ENCODE data around the gene GOLT1B. TPM values are rescaled to one million over a fixed set of nuclear protein-coding genes. Genes with fewer than 3 reads are reported as not detected.

Gene GOLT1B
- total RNA-seq, 2 experiments from 2014 or later: 31.6 to 35.9 TPM

- intact Hi-C loops (cut with micrococcal nuclease): no loop called here
- TF ChIP-seq, protein P1, sequence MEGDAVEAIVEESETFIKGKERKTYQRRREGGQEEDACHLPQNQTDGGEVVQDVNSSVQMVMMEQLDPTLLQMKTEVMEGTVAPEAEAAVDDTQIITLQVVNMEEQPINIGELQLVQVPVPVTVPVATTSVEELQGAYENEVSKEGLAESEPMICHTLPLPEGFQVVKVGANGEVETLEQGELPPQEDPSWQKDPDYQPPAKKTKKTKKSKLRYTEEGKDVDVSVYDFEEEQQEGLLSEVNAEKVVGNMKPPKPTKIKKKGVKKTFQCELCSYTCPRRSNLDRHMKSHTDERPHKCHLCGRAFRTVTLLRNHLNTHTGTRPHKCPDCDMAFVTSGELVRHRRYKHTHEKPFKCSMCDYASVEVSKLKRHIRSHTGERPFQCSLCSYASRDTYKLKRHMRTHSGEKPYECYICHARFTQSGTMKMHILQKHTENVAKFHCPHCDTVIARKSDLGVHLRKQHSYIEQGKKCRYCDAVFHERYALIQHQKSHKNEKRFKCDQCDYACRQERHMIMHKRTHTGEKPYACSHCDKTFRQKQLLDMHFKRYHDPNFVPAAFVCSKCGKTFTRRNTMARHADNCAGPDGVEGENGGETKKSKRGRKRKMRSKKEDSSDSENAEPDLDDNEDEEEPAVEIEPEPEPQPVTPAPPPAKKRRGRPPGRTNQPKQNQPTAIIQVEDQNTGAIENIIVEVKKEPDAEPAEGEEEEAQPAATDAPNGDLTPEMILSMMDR (IDR thresholded peaks at IDR 0.05): no peak
- DNase-seq (no peak), ATAC-seq (no peak)
- H3K27ac Mint-ChIP-seq: no peak overlapping the region
- peaks cover 3% of the 10 kb centered on the region for H3K27me3 Mint-ChIP-seq
- no peaks in the 10 kb centered on the region for H3K9me3 Mint-ChIP-seq
- H3K4me1 Mint-ChIP-seq (ENCODE audit: low read depth): no peaks in the 10 kb centered on the region
- ChIA-PET POLR2A (interaction anchor here (0.6 kb wide), 2 partner anchors 91 to 457 kb away, joined by 3 to 4 read pairs; no protein-coding TSS in a partner anchor), CTCF (no interaction called here)
- H3K36me3 Mint-ChIP-seq (ENCODE audit: low read depth): no peaks in the 10 kb centered on the region
- no peak overlapping the region for H3K4me3 Mint-ChIP-seq
These were observed 40.2 kb downstream of the GOLT1B start for GRCh38 chr12:21541773-21542172.

GRCh38 chr12:21542403-21542802 is 40.8 kb downstream of the GOLT1B start:
- no peaks in the 10 kb centered on the region for H3K9me3 Mint-ChIP-seq
- no peak for ATAC-seq
- DNase-seq: no peak
- intact Hi-C loops (cut with micrococcal nuclease): no loop called here
- H3K36me3 Mint-ChIP-seq (ENCODE audit: low read depth): no peaks in the 10 kb centered on the region
- ChIA-PET CTCF (interaction anchor here (0.7 kb wide), 1 partner anchor 33 kb away, joined by 3 read pairs; no protein-coding TSS in a partner anchor), POLR2A (no interaction called here)
- TF ChIP-seq, protein P1 (IDR thresholded peaks at IDR 0.05): no peak
- no peak overlapping the region for H3K27ac Mint-ChIP-seq
- H3K4me1 Mint-ChIP-seq (ENCODE audit: low read depth): peaks cover 2% of the 10 kb centered on the region
- no peak overlapping the region for H3K4me3 Mint-ChIP-seq
- peaks cover 3% of the 10 kb centered on the region for H3K27me3 Mint-ChIP-seq

DNA sequence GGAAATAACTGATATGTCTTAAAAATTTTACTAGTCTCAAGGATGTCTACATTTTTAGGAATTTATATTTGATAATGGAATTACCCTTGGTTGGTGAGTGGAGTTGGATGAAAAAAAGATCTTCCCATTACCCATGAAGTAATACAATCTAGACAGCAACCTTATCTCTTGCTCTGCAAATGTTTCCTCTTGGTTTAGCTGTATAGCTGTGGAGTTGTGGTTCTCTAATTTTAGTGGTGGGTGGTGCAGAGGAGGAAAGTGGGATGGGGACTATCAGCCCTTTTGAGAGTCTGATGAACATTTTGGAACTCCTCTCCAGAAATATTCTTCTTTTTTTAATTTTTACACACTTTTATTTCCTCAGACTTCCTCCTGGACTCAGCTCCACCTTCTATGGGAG is 41.6 kb downstream of the GOLT1B start:
- Mint-ChIP-seq H3K36me3 (ENCODE audit: low read depth) (no peaks in the 10 kb centered on the region), H3K4me3 (no peak overlapping the region)
- CTCF ChIA-PET: interaction anchor here (0.7 to 1.0 kb wide), 2 partner anchors 34 to 247 kb away, joined by 3 read pairs; no protein-coding TSS in a partner anchor

DNA sequence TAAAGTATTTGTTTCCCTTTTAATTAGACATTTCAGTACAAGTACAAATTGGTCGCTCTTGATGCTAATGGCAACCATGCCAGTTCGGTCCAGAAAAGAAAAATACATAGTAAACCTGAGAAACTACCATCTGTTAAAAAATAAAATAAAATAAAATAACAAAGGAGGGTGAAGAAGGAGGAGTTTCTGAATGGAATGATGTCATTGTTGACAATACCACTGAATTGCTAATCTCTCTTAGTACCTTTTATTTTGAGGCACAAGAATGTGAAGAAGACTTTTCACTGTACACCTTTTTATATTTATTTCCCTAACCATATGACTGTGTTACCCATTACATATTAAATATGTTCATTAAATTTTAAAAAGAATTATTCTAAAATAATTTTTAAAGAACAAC is 44.0 kb downstream of the GOLT1B start:
- no peak overlapping the region for H3K4me3 Mint-ChIP-seq
- intact Hi-C loops (cut with micrococcal nuclease): no loop called here
- ATAC-seq (no peak), DNase-seq (no peak)
- peaks cover 3% of the 10 kb centered on the region for H3K27me3 Mint-ChIP-seq
- ChIA-PET CTCF (no interaction called here), POLR2A (no interaction called here)
- TF ChIP-seq, protein P1 (IDR thresholded peaks at IDR 0.05): no peak
- H3K4me1 Mint-ChIP-seq (ENCODE audit: low read depth): peaks cover 11% of the 10 kb centered on the region
- H3K27ac Mint-ChIP-seq: no peak overlapping the region
- H3K36me3 Mint-ChIP-seq (ENCODE audit: low read depth): no peaks in the 10 kb centered on the region
- no peaks in the 10 kb centered on the region for H3K9me3 Mint-ChIP-seq

More for the DNA sequence above, 41.6 kb downstream of the GOLT1B start:
- POLR2A ChIA-PET: no interaction called here
- Mint-ChIP-seq H3K27me3 (peaks cover 3% of the 10 kb centered on the region), H3K4me1 (ENCODE audit: low read depth) (peaks cover 10% of the 10 kb centered on the region), H3K27ac (no peak overlapping the region), H3K9me3 (no peaks in the 10 kb centered on the region)
- TF ChIP-seq, protein P1 (IDR thresholded peaks at IDR 0.05): no peak
- ATAC-seq (no peak), DNase-seq (no peak)
- intact Hi-C loops (cut with micrococcal nuclease): no loop called here

DNA sequence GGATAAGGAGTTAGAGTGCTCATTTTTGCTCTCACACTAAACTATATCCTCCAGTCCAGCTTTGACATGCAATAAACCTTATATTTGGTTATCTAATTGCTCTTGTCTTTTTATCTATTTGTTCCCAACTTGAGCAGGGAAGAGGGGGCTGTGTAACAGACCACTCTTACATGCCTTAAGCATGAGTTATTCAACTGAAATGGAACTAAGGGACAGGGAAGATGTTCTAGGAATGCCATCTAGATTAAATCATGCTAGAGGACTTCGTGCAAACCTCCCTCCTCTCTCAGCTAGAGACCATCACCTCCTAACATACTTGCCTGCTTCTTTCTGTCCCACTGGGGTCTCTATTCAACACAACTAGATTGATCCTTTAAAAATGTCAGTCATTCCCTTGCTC is 45.1 kb downstream of the GOLT1B start:
- Mint-ChIP-seq H3K36me3 (ENCODE audit: low read depth) (no peaks in the 10 kb centered on the region), H3K9me3 (no peaks in the 10 kb centered on the region), H3K27ac (no peak overlapping the region), H3K4me1 (ENCODE audit: low read depth) (peaks cover 11% of the 10 kb centered on the region), H3K4me3 (no peak overlapping the region), H3K27me3 (peaks cover 3% of the 10 kb centered on the region)
- POLR2A ChIA-PET: no interaction called here
- no peak for DNase-seq
- intact Hi-C loops (cut with micrococcal nuclease): no loop called here
- TF ChIP-seq, protein P1 (IDR thresholded peaks at IDR 0.05): no peak
- CTCF ChIA-PET: no interaction called here
- no peak for ATAC-seq

Data from activated CD8-positive, alpha-beta T cell treated with anti-CD3 and anti-CD28 coated beads for 36 hours (primary cell).